ENCODE measurements around the gene SLC25A38. TPM values are rescaled to one million over a fixed set of nuclear protein-coding genes. Genes with fewer than 3 reads are reported as not detected.

Gene SLC25A38
- total RNA-seq, 8 experiments from 2014 or later: 15.7 to 54.8 (median 25.2) TPM

GRCh38 chr3:39432342-39432741 lies 49.2 kb downstream of the SLC25A38 start:
- in situ Hi-C loops (cut with MboI; ENCODE audit: low pct_unique_long_range_greater_than_20kb in 2 of 9, low sequenced_read_pairs in 9 of 9, unreplicated experiment in 9 of 9): loop anchor here in 2 of 9 experiments (25.0 kb wide), 2 partner anchors 730 to 880 kb away; partner anchors contain the start of gene EIF1B (in 1 of the 2)
- 77 to 100% (median 87%) methylated on average over 1 to 4 of the region's 5 CpGs for WGBS, 10 experiments
- no peak overlapping the region for H3K27ac ChIP-seq
- no peaks in the 10 kb centered on the region for H3K4me1 ChIP-seq (replicated peaks in 1 of 2)
- H3K4me3 ChIP-seq: no peak overlapping the region
- ATAC-seq (replicated peaks in 6 of 8): no peak

DNA sequence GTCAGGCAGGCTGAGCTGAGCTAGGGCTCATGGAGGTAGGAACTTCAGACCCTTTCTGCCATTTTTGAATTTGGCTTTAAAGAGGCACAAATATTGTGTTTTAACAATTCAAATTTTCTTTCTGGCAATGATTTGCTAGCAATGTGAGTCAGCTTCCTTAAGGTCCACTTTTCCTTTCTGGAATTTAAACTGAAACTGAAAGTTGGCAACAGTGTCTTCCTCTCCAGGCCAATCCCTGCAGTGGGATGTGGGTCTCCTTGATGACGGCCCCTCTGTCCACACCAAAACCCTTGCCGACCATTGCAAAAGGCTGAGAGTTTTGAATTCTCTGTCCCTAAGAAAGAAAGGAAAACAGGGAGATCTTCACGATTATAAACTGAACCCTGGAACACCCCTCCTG lies 50.5 kb downstream of the SLC25A38 start:
- peak in 3 of 8 experiments; percentile 43 to 48 (median 45) for ATAC-seq (replicated peaks in 6 of 8)
- no peak overlapping the region for H3K27ac ChIP-seq
- no peak overlapping the region for H3K4me3 ChIP-seq
- WGBS, 10 experiments: 50 to 100% (median 83%) methylated on average over 1 to 3 of the region's 3 CpGs; no CpG with 5 or more reads in 3 of the 10 experiments
- in situ Hi-C loops (cut with MboI; ENCODE audit: low pct_unique_long_range_greater_than_20kb in 2 of 9, low sequenced_read_pairs in 9 of 9, unreplicated experiment in 9 of 9): loop anchor here in 2 of 9 experiments (25.0 kb wide), 2 partner anchors 729 to 879 kb away; partner anchors contain the start of gene EIF1B (in 1 of the 2)
- no peaks in the 10 kb centered on the region for H3K4me1 ChIP-seq (replicated peaks in 1 of 2)

DNA sequence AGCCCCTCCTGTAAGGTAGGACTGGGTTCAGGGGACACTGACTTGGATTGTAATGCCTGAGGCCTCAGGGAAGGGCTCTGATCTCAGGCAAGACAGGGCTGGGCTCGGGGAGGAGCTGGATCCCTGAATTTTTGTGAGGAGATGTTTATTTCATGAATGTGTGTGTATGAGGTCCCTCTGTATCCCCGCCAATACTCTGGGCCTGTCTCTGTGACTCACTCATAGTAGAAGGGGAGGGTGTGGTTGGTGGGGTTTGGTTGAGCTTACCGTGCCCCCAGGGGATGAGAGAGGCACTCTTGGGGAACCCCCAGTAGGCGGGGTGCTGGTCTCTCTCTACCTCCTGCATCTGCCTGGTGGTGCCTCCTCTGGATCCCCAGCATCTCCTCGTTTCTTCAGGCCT lies 51.4 kb downstream of the SLC25A38 start:
- in situ Hi-C loops (cut with MboI; ENCODE audit: low pct_unique_long_range_greater_than_20kb in 2 of 9, low sequenced_read_pairs in 9 of 9, unreplicated experiment in 9 of 9): loop anchor here in 2 of 9 experiments (25.0 kb wide), 2 partner anchors 728 to 878 kb away; partner anchors contain the start of gene EIF1B (in 1 of the 2)
- Histone ChIP-seq H3K4me3 (no peak overlapping the region), H3K27ac (no peak overlapping the region), H3K4me1 (replicated peaks in 1 of 2) (no peaks in the 10 kb centered on the region)
- peak in 3 of 8 experiments; percentile 81 to 88 (median 83) for ATAC-seq (replicated peaks in 6 of 8)
- WGBS, 10 experiments: 0 to 100% (median 29%) methylated on average over 1 to 2 of the region's 5 CpGs; no CpG with 5 or more reads in 5 of the 10 experiments

DNA sequence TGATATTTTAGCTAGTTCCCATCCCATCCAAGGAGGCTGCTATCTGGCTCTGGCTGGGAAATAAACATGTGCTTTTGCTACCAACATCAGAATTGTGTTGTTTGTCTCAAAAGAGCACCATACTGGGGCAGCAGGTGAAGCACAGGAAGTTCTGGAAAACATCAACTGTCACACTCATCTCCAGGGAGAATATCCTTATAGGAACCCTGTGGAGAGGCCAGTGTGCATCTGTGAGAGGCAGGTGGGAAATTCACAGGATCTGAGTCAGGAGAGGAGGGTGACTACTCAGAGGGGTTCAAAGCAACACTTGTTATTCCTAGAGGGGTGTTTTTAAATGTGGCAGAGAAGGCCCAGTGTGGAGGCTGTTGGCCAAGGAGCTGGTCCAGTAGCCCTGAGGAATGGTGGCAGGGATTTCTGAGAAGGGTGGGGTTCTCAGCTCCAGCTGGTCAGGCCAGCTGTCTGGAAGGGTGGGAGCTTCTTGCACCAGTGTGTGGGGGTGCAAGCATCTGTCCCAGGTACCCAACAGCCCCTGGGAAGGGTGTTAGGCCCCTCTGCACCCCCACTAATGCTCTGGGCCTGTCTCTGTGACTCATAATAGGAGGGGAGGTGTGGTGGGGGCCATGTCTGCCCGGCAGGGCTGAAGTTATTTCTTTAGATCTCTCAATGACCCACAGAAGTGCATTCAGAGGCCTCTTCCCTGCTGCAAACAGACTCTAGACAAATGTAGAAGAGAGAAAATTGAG lies 52.0 kb downstream of the SLC25A38 start:
- in situ Hi-C loops (cut with MboI; ENCODE audit: low pct_unique_long_range_greater_than_20kb in 2 of 9, low sequenced_read_pairs in 9 of 9, unreplicated experiment in 9 of 9): loop anchor here in 2 of 9 experiments (25.0 kb wide), 2 partner anchors 727 to 877 kb away; partner anchors contain the start of gene EIF1B (in 1 of the 2)
- WGBS, 10 experiments: no CpG with 5 or more reads among the region's 1 CpG
- Histone ChIP-seq H3K4me3 (no peak overlapping the region), H3K27ac (no peak overlapping the region), H3K4me1 (replicated peaks in 1 of 2) (no peaks in the 10 kb centered on the region)
- peak in 2 of 8 experiments; percentile 10 to 38 for ATAC-seq (replicated peaks in 6 of 8)

DNA sequence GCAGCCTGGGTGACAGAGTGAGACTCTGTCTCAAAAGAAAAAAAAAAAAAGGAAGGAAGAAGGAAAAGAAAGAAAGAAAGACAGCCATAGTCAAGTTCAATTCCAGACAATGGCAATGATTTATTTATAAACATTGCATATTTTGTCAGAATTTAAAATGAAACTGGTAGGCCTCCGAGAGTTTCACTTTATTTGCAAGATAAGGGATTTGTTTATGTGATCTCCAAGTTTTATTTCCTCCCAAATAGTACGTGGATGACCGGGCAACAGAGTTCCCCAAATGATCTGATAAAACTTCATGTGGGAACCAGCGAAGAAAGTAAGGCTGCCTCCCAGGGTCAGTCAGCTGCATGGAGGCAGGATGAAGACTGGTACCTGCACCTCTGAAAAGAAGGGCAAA lies 55.7 kb downstream of the SLC25A38 start:
- H3K27ac ChIP-seq: no peak overlapping the region
- no peak for ATAC-seq (replicated peaks in 6 of 8)
- in situ Hi-C loops (cut with MboI; ENCODE audit: low pct_unique_long_range_greater_than_20kb in 2 of 9, low sequenced_read_pairs in 9 of 9, unreplicated experiment in 9 of 9): loop anchor here in 2 of 9 experiments (25.0 kb wide), 2 partner anchors 723 to 873 kb away; partner anchors contain the start of gene EIF1B (in 1 of the 2)
- no peaks in the 10 kb centered on the region for H3K4me1 ChIP-seq (replicated peaks in 1 of 2)
- H3K4me3 ChIP-seq: no peak overlapping the region
- WGBS, 10 experiments: 47 to 100% (median 79%) methylated on average over 1 to 4 of the region's 4 CpGs; no CpG with 5 or more reads in 2 of the 10 experiments

- WGBS, 10 experiments: 53 to 100% (median 87%) methylated on average over 1 to 6 of the region's 8 CpGs; no CpG with 5 or more reads in 3 of the 10 experiments
- in situ Hi-C loops (cut with MboI; ENCODE audit: low pct_unique_long_range_greater_than_20kb in 2 of 9, low sequenced_read_pairs in 9 of 9, unreplicated experiment in 9 of 9): loop anchor here in 3 of 9 experiments (10.0 to 25.0 kb wide), 3 partner anchors 54 to 872 kb away; partner anchors contain the start of gene EIF1B (in 1 of the 3)
- Histone ChIP-seq H3K4me3 (no peak overlapping the region), H3K27ac (no peak overlapping the region), H3K4me1 (replicated peaks in 1 of 2) (no peaks in the 10 kb centered on the region)
- ATAC-seq (replicated peaks in 6 of 8): no peak
Measured at GRCh38 chr3:39440316-39440715, 57.1 kb downstream of the SLC25A38 start.

DNA sequence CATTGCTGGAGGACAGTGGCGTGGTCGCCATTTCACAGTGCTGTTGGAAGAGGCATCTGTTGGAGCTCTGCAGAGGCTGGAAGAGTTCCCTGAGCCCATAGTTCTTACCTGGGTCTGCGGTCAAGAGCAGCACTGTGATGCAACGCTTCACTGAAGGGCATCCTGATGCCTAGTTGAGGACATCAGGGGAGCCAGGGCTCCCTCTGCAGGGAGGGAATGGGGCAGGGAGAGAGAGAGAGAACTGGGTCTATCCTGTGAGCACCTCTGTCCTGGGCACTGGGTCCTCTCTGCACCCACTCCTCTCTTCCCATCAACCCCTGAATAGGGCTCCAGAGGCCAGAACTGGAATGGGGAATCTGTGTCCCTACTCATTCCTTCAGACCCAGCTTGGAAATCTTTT lies 60.4 kb downstream of the SLC25A38 start:
- Histone ChIP-seq H3K4me3 (no peak overlapping the region), H3K27ac (no peak overlapping the region), H3K4me1 (replicated peaks in 1 of 2) (no peaks in the 10 kb centered on the region)
- in situ Hi-C loops (cut with MboI; ENCODE audit: low pct_unique_long_range_greater_than_20kb in 2 of 9, low sequenced_read_pairs in 9 of 9, unreplicated experiment in 9 of 9): loop anchor here in 3 of 9 experiments (10.0 to 25.0 kb wide), 3 partner anchors 51 to 869 kb away; partner anchors contain the start of gene EIF1B (in 1 of the 3)
- 52 to 74% (median 71%) methylated on average over 2 to 3 of the region's 4 CpGs; no CpG with 5 or more reads in 6 of the 10 experiments for WGBS, 10 experiments
- ATAC-seq (replicated peaks in 6 of 8): no peak

DNA sequence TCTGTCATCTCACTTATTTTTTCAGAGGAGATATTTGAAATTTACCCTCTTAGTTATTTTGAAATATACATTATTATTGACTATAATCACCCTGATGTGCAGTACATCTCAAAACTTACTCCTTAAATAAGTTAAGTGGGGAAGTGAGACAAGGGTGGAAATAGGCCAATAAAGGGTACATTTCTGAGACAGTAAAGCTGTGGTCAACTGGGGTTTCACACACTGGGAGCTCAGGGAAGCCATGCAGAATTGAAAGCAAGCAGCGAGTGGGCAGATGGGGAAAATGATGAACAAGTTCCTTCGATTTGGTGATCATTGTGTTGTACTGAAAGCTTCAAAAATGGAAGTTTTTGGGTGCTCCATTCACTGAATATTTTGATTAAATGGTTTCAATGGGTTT lies 62.8 kb downstream of the SLC25A38 start:
- no peak for ATAC-seq (replicated peaks in 6 of 8)
- H3K4me3 ChIP-seq: no peak overlapping the region
- H3K27ac ChIP-seq: no peak overlapping the region
- 0 to 100% (median 69%) methylated on average over 1 to 2 of the region's 2 CpGs; no CpG with 5 or more reads in 1 of the 10 experiments for WGBS, 10 experiments
- H3K4me1 ChIP-seq (replicated peaks in 1 of 2): no peaks in the 10 kb centered on the region
- in situ Hi-C loops (cut with MboI; ENCODE audit: low pct_unique_long_range_greater_than_20kb in 2 of 9, low sequenced_read_pairs in 9 of 9, unreplicated experiment in 9 of 9): loop anchor here in 3 of 9 experiments (10.0 to 25.0 kb wide), 3 partner anchors 49 to 866 kb away; partner anchors contain the start of gene EIF1B (in 1 of the 3)

DNA sequence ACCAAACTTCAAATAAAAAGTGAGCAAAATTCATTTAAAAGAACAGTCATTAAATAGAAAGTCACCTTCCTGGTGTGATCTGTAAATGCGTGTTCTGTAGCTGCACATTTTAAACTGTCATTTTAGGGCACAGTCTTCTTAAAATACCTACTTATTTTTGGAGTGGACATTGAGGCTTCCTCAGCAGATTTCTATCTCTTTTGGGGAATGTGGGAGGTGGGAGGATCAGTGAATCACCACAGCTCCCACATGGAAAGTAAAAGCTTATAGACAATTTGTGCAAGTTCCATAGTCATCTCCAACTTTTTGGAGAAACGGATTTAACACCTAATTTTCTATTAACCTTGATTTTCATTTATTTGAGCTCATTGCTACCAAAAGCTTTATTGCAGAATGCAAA lies 63.3 kb downstream of the SLC25A38 start:
- WGBS, 10 experiments: 49 to 100% (median 83%) methylated on average over 1 to 2 of the region's 2 CpGs; no CpG with 5 or more reads in 1 of the 10 experiments
- ATAC-seq (replicated peaks in 6 of 8): no peak
- in situ Hi-C loops (cut with MboI; ENCODE audit: low pct_unique_long_range_greater_than_20kb in 2 of 9, low sequenced_read_pairs in 9 of 9, unreplicated experiment in 9 of 9): loop anchor here in 3 of 9 experiments (10.0 to 25.0 kb wide), 3 partner anchors 48 to 866 kb away; partner anchors contain the start of gene EIF1B (in 1 of the 3)

More for the DNA sequence above, 63.3 kb downstream of the SLC25A38 start:
- no peaks in the 10 kb centered on the region for H3K4me1 ChIP-seq (replicated peaks in 1 of 2)
- H3K27ac ChIP-seq: no peak overlapping the region
- H3K4me3 ChIP-seq: no peak overlapping the region

Other genes with a start within 250 kb of the SLC25A38 start
- gene CSRNP1, start 229.8 kb upstream of the SLC25A38 start, total RNA-seq: 10 to 100 TPM in 1 of 8 experiments, 1 to 10 TPM in 7; 1.4 to 31.9 (median 4.0) TPM
- gene XIRP1, start 190.8 kb upstream of the SLC25A38 start, total RNA-seq: under 1 TPM; 0.05 to 0.66 (median 0.15) TPM
- gene CX3CR1, start 103.3 kb upstream of the SLC25A38 start, total RNA-seq: under 1 TPM in 6 of 8 experiments, not detected in 2; 0.08 to 0.40 (median 0.19) TPM
- under 1 TPM in 2 of 8 experiments, not detected in 6; 0.27 to 0.35 TPM for gene CCR8, start 53.7 kb upstream of the SLC25A38 start, total RNA-seq
- gene RPSA, start 23.4 kb downstream of the SLC25A38 start, total RNA-seq: 1,000 to 10,000 TPM in 7 of 8 experiments, 100 to 1,000 TPM in 1; 912 to 1,578 (median 1,429) TPM
- gene MOBP, start 84.3 kb downstream of the SLC25A38 start, total RNA-seq: 1 to 10 TPM in 1 of 8 experiments, under 1 TPM in 6, not detected in 1; 0.05 to 1.2 (median 0.29) TPM

Data from motor neuron (in vitro differentiated cells).